HG03060 (cell line): ENCODE measurements around the gene SLCO4A1.
"Not testable (repeated sequence)": the region's sequence is repeated elsewhere in the genome, so short reads cannot be mapped to it uniquely, and the experiment has no call there.

Source experiments
- ATAC-seq: cut with Tn5 transposase; IDR thresholded peaks from one replicate; pipeline ENCODE4 v1.9.1; 2021; ENCODE audit warnings: low read depth, moderate number of reproducible peaks; ENCODE audit not compliant: unreplicated experiment

Gene SLCO4A1

GRCh38 chr20:62679978-62680589, 37.8 kb downstream of the SLCO4A1 start:
- ATAC-seq = no peak

- ATAC-seq = no peak
Observed at GRCh38 chr20:62682912-62683517, 40.7 kb downstream of the SLCO4A1 start.

- ATAC-seq = not testable (repeated sequence)
Observed at GRCh38 chr20:62683660-62684322, 41.5 kb downstream of the SLCO4A1 start.

- ATAC-seq = no peak
Observed at GRCh38 chr20:62684981-62685380, 42.7 kb downstream of the SLCO4A1 start.

- ATAC-seq = no peak
Observed at GRCh38 chr20:62685781-62686555, 43.7 kb downstream of the SLCO4A1 start.

GRCh38 chr20:62686869-62687830, 44.8 kb downstream of the SLCO4A1 start:
- no peak for ATAC-seq

- no peak for ATAC-seq
Observed at GRCh38 chr20:62688083-62688482, 45.8 kb downstream of the SLCO4A1 start.

GRCh38 chr20:62688855-62689460, 46.7 kb downstream of the SLCO4A1 start:
- no peak for ATAC-seq

- no peak for ATAC-seq
Observed at GRCh38 chr20:62689861-62690260, 47.6 kb downstream of the SLCO4A1 start.

- ATAC-seq = no peak
Observed at GRCh38 chr20:62690261-62690820, 48.0 kb downstream of the SLCO4A1 start.

GRCh38 chr20:62691487-62691886, 49.2 kb downstream of the SLCO4A1 start:
- no peak for ATAC-seq

- ATAC-seq = no peak
Observed at GRCh38 chr20:62692176-62692575, 49.9 kb downstream of the SLCO4A1 start.

GRCh38 chr20:62692801-62693523, 50.7 kb downstream of the SLCO4A1 start:
- ATAC-seq = no peak

GRCh38 chr20:62693524-62693922, 51.2 kb downstream of the SLCO4A1 start:
- no peak for ATAC-seq

- ATAC-seq = no peak
Observed at GRCh38 chr20:62694106-62694505, 51.8 kb downstream of the SLCO4A1 start.

GRCh38 chr20:62694868-62695267, 52.6 kb downstream of the SLCO4A1 start:
- no peak for ATAC-seq

GRCh38 chr20:62695448-62696414, 53.4 kb downstream of the SLCO4A1 start:
- ATAC-seq = no peak
